ENCODE results near the gene C2. TPM values are rescaled to one million over a fixed set of nuclear protein-coding genes. Genes with fewer than 3 reads are reported as not detected.
"Not testable (repeated sequence)": the region's sequence is repeated elsewhere in the genome, so short reads cannot be mapped to it uniquely, and the experiment has no call there.

Gene C2
- total RNA-seq, 1 donor from 2014 or later, result 2.9 TPM

DNA sequence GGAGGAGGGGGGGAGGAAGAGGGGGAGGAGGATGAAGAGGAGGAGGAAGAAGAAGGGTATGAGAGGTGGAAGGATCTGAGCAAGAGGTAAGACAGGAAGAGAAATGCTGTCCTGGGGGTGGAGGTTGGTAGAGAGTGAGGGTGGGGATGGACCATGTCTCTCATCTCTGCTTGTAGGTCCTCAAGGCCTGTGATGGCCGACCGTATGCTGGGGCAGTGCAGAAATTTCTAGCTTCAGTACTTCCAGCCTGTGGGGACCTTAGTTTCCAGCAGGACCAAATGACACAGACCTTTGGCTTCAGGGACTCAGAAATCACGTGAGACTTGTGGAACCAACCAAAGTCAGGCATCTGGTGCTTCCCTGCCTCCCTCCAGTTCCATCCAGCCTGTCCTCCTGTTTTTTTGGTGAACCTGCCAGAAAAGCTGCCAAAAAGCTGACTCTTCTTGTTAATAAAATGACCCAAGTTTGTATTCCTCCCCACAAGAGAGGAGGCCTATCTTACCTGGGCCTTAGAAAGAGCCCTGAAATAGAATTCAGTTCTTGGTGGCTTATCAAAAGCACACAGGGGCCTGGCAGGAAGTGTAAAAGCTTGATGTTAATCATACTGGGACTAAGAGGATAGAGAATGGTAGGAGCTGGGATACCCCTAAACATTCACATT is 51.9 kb downstream of the C2 start:
- ATAC-seq, result no peak

DNA sequence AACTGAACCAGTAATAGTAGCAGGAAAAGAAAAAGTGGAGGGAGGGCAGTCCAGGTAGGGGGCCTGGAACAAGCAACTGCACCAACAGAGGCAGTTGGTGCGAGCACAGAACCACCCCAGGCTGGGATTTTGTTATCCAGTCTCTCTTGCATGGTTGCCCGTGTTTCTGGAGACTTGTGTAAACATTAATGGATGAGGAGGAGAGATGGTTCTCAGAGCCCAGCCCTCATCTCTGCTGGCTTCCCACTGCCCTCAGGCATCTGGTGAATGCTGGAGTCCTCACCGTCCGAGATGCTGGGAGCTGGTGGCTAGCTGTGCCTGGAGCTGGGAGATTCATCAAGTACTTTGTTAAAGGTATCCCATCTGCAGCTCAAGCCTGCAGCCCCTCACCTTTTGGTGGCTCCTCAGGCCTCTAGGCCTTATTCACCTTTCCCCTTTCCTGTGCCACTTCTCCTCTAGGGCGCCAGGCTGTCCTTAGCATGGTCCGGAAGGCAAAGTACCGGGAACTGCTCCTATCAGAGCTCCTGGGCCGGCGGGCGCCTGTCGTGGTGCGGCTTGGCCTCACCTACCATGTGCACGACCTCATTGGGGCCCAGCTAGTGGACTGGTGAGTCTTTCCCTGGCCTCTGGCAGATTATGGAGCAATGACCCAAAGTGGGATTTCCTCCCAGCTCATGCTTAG is 52.8 kb downstream of the C2 start:
- peak; percentile 33 for ATAC-seq

GRCh38 chr6:31980998-31981397 is 53.5 kb downstream of the C2 start:
- not testable (repeated sequence) for ATAC-seq

GRCh38 chr6:31981744-31982143 is 54.2 kb downstream of the C2 start, which contains the start of gene C4A:
C4A (plus strand) TSS chr6:31982057; CDS start chr6:31982108, 51 bp downstream.
- not testable (repeated sequence) for ATAC-seq

GRCh38 chr6:31989363-31989762 is 61.8 kb downstream of the C2 start:
- not testable (repeated sequence) for ATAC-seq

GRCh38 chr6:31994421-31994820 is 66.9 kb downstream of the C2 start:
- not testable (repeated sequence) for ATAC-seq

Other genes starting within 250 kb of the C2 start
- 0.72 TPM for gene LY6G5C, start 246.7 kb upstream of the C2 start, total RNA-seq
- 28.3 TPM for gene ABHD16A, start 224.4 kb upstream of the C2 start, total RNA-seq
- not detected for gene LY6G6F, start 220.9 kb upstream of the C2 start, total RNA-seq
- gene LY6G6D, start 212.4 kb upstream of the C2 start, total RNA-seq, result not detected
- gene LY6G6C, start 206.0 kb upstream of the C2 start, total RNA-seq, result 10.8 TPM
- 1.1 TPM for gene MPIG6B, start 204.3 kb upstream of the C2 start, total RNA-seq
- gene DDAH2, start 198.4 kb upstream of the C2 start, total RNA-seq, result 15.3 TPM
- gene CLIC1, start 191.2 kb upstream of the C2 start, total RNA-seq, result 372 TPM
- 12.0 TPM for gene MSH5, start 187.7 kb upstream of the C2 start, total RNA-seq
- gene SAPCD1, start 165.1 kb upstream of the C2 start, total RNA-seq, result 0.64 TPM
- 1.6 TPM for gene VWA7, start 150.4 kb upstream of the C2 start, total RNA-seq
- gene VARS1, start 132.0 kb upstream of the C2 start, total RNA-seq, result 79.8 TPM
- 45.0 TPM for gene LSM2, start 120.8 kb upstream of the C2 start, total RNA-seq
- gene HSPA1L, start 112.4 kb upstream of the C2 start, total RNA-seq, result 0.44 TPM
- gene HSPA1A, start 112.2 kb upstream of the C2 start, total RNA-seq, result 56.6 TPM
- gene HSPA1B, start 100.0 kb upstream of the C2 start, total RNA-seq, result 92.9 TPM
- gene NEU1, start 64.9 kb upstream of the C2 start, total RNA-seq, result 17.9 TPM
- 2.9 TPM for gene SLC44A4, start 48.7 kb upstream of the C2 start, total RNA-seq
- 28.2 TPM for gene EHMT2, start 30.0 kb upstream of the C2 start, total RNA-seq
- gene ZBTB12, start 25.6 kb upstream of the C2 start, total RNA-seq, result 2.0 TPM
- gene CFB, start 18.4 kb downstream of the C2 start, total RNA-seq, result 36.1 TPM
- gene NELFE, start 31.3 kb downstream of the C2 start, total RNA-seq, result 57.7 TPM
- 31.3 TPM for gene SKIC2, start 31.5 kb downstream of the C2 start, total RNA-seq
- 10.6 TPM for gene DXO, start 44.4 kb downstream of the C2 start, total RNA-seq
- 2.9 TPM for gene C4A, start 54.3 kb downstream of the C2 start, total RNA-seq
- 5.3 TPM for gene C4B, start 87.1 kb downstream of the C2 start, total RNA-seq
- 0.60 TPM for gene CYP21A2, start 110.7 kb downstream of the C2 start, total RNA-seq
- gene TNXB, start 181.6 kb downstream of the C2 start, total RNA-seq, result 7.6 TPM
- gene ATF6B, start 200.5 kb downstream of the C2 start, total RNA-seq, result 76.0 TPM
- gene FKBPL, start 202.6 kb downstream of the C2 start, total RNA-seq, result 10.1 TPM
- gene PRRT1, start 224.2 kb downstream of the C2 start, total RNA-seq, result 0.40 TPM
- 18.1 TPM for gene PPT2, start 226.4 kb downstream of the C2 start, total RNA-seq
- gene EGFL8, start 236.9 kb downstream of the C2 start, total RNA-seq, result 10.2 TPM
- 18.2 TPM for gene AGPAT1, start 248.4 kb downstream of the C2 start, total RNA-seq

Data from esophagus mucosa (tissue), 1 donor.